ENCODE data around the gene ARHGEF11. TPM values are rescaled to one million over a fixed set of nuclear protein-coding genes. Genes with fewer than 3 reads are reported as not detected.
A peak's percentile ranks its signal among the peaks of the same experiment; 100 is the strongest.

Gene ARHGEF11
- total and polyA plus RNA-seq, 9 of the 15 experiments (the other 6 are each of a cell fraction or from before 2014, with no cell fraction given), result 0.14 to 15.5 (median 9.0) TPM

DNA sequence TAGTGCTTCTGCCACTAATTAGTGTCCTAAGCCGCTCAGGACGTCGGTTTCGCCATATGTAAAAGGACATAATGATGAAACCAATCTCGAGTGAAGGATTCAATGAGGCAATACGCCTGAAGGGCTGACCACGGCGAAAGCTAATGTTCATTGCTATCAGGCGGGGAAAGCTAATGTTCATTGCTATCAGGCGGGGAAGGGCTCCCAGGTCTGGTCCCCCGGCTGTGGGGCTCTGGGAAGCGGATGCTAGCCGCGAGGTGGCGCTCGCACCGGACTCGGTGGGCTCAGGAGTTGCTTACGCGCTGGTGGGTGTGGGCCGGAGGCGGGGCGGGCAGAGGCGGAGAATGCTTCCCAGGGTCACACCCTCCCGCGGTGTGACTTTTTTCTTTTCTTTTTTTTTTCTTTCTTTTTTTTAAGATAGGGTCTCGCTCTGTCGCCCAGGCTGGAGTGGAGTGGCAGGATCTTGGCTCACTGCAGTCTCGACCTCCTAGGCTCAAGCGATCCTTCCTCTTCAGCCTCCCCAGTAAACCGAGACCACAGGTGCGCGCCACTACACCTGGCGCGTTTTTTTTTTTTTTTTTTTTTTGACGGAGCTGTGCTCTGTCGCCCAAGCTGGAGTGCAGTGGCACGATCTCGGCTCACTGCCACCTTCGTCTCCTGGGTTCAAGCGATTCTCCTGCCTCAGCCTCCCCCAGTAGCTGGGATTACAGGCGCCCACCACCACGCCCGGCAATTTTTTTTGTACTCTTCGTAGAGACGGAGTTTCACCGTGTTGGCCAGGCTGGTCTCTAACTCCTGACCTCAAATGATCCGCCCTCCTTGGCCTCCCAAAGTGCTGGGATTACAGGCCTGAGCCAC is 153.1 kb downstream of the ARHGEF11 start (continued):
- peak; percentile 83 for TF ChIP-seq VEZF1 (CRISPR knock-in tag; IDR thresholded peaks at IDR 0.05)
- TF ChIP-seq, protein P1, sequence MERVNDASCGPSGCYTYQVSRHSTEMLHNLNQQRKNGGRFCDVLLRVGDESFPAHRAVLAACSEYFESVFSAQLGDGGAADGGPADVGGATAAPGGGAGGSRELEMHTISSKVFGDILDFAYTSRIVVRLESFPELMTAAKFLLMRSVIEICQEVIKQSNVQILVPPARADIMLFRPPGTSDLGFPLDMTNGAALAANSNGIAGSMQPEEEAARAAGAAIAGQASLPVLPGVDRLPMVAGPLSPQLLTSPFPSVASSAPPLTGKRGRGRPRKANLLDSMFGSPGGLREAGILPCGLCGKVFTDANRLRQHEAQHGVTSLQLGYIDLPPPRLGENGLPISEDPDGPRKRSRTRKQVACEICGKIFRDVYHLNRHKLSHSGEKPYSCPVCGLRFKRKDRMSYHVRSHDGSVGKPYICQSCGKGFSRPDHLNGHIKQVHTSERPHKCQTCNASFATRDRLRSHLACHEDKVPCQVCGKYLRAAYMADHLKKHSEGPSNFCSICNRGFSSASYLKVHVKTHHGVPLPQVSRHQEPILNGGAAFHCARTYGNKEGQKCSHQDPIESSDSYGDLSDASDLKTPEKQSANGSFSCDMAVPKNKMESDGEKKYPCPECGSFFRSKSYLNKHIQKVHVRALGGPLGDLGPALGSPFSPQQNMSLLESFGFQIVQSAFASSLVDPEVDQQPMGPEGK (CRISPR knock-in tag; IDR thresholded peaks at IDR 0.05; ENCODE audit: borderline replicate concordance), result no peak
- peak; percentile 43; the same call in 1 of the 2 replicates for TF ChIP-seq GABPB1 (CRISPR knock-in tag; IDR thresholded peaks at IDR 0.05)
- TF ChIP-seq SOX6 (IDR thresholded peaks at IDR 0.05), result 0 out of 2 replicates have a peak, but pooled peaks have one; percentile 27
- TF ChIP-seq CHCHD3 (CRISPR knock-in tag; IDR thresholded peaks at IDR 0.05), result no peak
- peak; percentile 87 to 93 for TF ChIP-seq RAD21 (CRISPR knock-in tag; conservative IDR thresholded peaks at IDR 0.05 in 1 of 2, IDR thresholded peaks at IDR 0.05 in 1 of 2)
- TF ChIP-seq TEAD4 (IDR thresholded peaks at IDR 0.05; ENCODE audit: low read length), result 0 out of 2 replicates have a peak, but pooled peaks have one; percentile 21
- TF ChIP-seq TEAD4 (CRISPR knock-in tag; IDR thresholded peaks at IDR 0.05; ENCODE audit: borderline replicate concordance), result no peak
- TF ChIP-seq KAT7 (CRISPR knock-in tag; IDR thresholded peaks at IDR 0.05; ENCODE audit: borderline replicate concordance), result 0 out of 2 replicates have a peak, but pooled peaks have one; percentile 55
- TF ChIP-seq ZNF445 (CRISPR knock-in tag; IDR thresholded peaks at IDR 0.05; ENCODE audit: low read depth), result no peak
- TF ChIP-seq ZNF133 (CRISPR knock-in tag; IDR thresholded peaks at IDR 0.05), result no peak
- TF ChIP-seq, protein P2, sequence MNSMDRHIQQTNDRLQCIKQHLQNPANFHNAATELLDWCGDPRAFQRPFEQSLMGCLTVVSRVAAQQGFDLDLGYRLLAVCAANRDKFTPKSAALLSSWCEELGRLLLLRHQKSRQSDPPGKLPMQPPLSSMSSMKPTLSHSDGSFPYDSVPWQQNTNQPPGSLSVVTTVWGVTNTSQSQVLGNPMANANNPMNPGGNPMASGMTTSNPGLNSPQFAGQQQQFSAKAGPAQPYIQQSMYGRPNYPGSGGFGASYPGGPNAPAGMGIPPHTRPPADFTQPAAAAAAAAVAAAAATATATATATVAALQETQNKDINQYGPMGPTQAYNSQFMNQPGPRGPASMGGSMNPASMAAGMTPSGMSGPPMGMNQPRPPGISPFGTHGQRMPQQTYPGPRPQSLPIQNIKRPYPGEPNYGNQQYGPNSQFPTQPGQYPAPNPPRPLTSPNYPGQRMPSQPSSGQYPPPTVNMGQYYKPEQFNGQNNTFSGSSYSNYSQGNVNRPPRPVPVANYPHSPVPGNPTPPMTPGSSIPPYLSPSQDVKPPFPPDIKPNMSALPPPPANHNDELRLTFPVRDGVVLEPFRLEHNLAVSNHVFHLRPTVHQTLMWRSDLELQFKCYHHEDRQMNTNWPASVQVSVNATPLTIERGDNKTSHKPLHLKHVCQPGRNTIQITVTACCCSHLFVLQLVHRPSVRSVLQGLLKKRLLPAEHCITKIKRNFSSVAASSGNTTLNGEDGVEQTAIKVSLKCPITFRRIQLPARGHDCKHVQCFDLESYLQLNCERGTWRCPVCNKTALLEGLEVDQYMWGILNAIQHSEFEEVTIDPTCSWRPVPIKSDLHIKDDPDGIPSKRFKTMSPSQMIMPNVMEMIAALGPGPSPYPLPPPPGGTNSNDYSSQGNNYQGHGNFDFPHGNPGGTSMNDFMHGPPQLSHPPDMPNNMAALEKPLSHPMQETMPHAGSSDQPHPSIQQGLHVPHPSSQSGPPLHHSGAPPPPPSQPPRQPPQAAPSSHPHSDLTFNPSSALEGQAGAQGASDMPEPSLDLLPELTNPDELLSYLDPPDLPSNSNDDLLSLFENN (IDR thresholded peaks at IDR 0.05; ENCODE audit: low read depth in 2 of 2, low read length in 2 of 2), result 0 out of 4 replicates have a peak, but pooled peaks of 1 of the 2 experiments have one; percentile 49
- TF ChIP-seq CEBPB (tag; IDR thresholded peaks at IDR 0.05), result peak; percentile 82
- TF ChIP-seq YBX1 (IDR thresholded peaks at IDR 0.05), result no peak
- TF ChIP-seq NR4A1 (CRISPR knock-in tag; IDR thresholded peaks at IDR 0.05), result no peak
- TF ChIP-seq NR4A1 (tag; IDR thresholded peaks at IDR 0.05), result peak; percentile 63
- no peak for TF ChIP-seq DNMT1 (IDR thresholded peaks at IDR 0.05)
- TF ChIP-seq FOXA3 (CRISPR knock-in tag; conservative IDR thresholded peaks at IDR 0.05 in 1 of 2, IDR thresholded peaks at IDR 0.05 in 1 of 2), result no peak
- TF ChIP-seq DPF2 (IDR thresholded peaks at IDR 0.05), result peak; percentile 38; the same call in 1 of the 2 replicates
- TF ChIP-seq ZNF384 (IDR thresholded peaks at IDR 0.05; ENCODE audit: low read depth, low read length), result peak; percentile 91
- peak; percentile 8 for TF ChIP-seq TBP (optimal IDR thresholded peaks at IDR 0.05; ENCODE audit: low read depth, low read length)
- peak; percentile 54; the same call in 1 of the 2 replicates for TF ChIP-seq BCOR (IDR thresholded peaks at IDR 0.05)

All from K562 (cell line).